Adrenal gland (tissue), 5 donors: ENCODE measurements around the gene MRGPRE.

Experiments used
- CTCF ChIP-seq, 6 experiments: fragments of 450-650 bp in 4 of 6; fragments of 200-600 bp in 2 of 6; sonication (generic) in 1 of 6; IDR thresholded peaks; 1 replicate in 5 of 6; 2 replicates in 1 of 6; pipeline versions ENCODE4 v1.5.1 to v1.8.0; 2016 to 2021; ENCODE audit warnings: antibody characterized with exemption in 6 of 6, mild to moderate bottlenecking in 2 of 6, moderate library complexity in 1 of 6
- POLR2A ChIP-seq, 2 donors: fragments of 450-650 bp; IDR thresholded peaks; one replicate each; pipeline ENCODE4 v1.6.1; 2017; ENCODE audit warnings: antibody characterized with exemption in 2 of 2, mild to moderate bottlenecking in 2 of 2, moderate library complexity in 1 of 2
- donor health status: DM: no; HTN: no; CAD: no.

GRCh38 chr11:3194016-3194816, 38.0 kb downstream of the MRGPRE start:
- no peak for TF ChIP-seq CTCF (IDR thresholded peaks at IDR 0.05)
- no peak for TF ChIP-seq POLR2A (IDR thresholded peaks at IDR 0.05)
